Measurements from ENCODE around the gene ACP6.

- TF ChIP-seq CTCF (IDR thresholded peaks at IDR 0.05; ENCODE audit: extremely low read depth in 1 of 2, insufficient read depth in 1 of 2, low read depth in 1 of 2, low read length in 2 of 2) (no peak), MAX (IDR thresholded peaks at IDR 0.05; ENCODE audit: insufficient read depth, insufficient read length) (no peak), POLR2A (IDR thresholded peaks at IDR 0.05; ENCODE audit: low read depth, low read length) (no peak), MYC (IDR thresholded peaks at IDR 0.05; ENCODE audit: low read depth, low read length) (no peak), EZH2 (IDR thresholded peaks at IDR 0.05; ENCODE audit: borderline replicate concordance, low read depth, low read length, severe bottlenecking) (no peak), POLR2AphosphoS5 (IDR thresholded peaks at IDR 0.05; ENCODE audit: insufficient read depth, low read depth, low read length) (no peak), JUN (IDR thresholded peaks at IDR 0.05; ENCODE audit: borderline replicate concordance, insufficient read depth, insufficient read length, low read depth) (no peak), FOS (IDR thresholded peaks at IDR 0.05; ENCODE audit: borderline replicate concordance, insufficient read depth, low read length) (no peak)
Observed at GRCh38 chr1:147648933-147649332, 21.4 kb downstream of the ACP6 start.
